GM21786 (cell line): ENCODE measurements around the gene CDK6.

ENCODE experiments used
- ATAC-seq: cut with Tn5 transposase; IDR thresholded peaks from one replicate; pipeline ENCODE4 v1.9.1; 2021; ENCODE audit not compliant: unreplicated experiment

The CDK6 gene

GRCh38 chr7:92794831-92795230 lies 41.5 kb downstream of the CDK6 start:
- ATAC-seq = no peak

- ATAC-seq = no peak
Measured at GRCh38 chr7:92794391-92794790, 42.0 kb downstream of the CDK6 start.

DNA sequence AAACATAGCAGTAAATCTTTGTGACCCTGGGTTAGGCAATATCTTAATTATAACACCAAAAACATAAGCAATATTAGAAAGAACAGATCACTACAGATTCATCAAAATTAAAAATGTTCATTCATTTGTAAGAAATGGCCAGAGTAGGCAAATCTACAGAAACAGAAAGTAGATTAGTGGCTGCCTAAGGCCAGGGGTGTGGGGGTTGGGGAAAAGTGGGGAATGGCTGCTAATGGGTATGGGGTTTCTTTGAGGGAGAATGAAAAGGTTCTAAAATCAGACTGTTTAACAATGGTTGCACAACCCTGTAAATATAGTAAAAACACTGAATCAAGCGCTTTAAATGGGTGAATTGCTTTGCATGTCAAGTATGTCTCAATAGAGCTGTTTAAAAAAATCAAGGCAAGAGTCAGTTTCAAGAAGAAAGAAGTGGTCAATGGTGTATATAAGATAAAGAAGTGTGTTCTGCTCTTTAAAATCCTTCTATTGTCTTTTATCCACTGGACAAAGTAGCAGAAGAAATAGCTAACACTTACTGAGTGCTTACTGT lies 42.6 kb downstream of the CDK6 start:
- no peak for ATAC-seq

GRCh38 chr7:92790992-92791391 lies 45.4 kb downstream of the CDK6 start:
- ATAC-seq = no peak

DNA sequence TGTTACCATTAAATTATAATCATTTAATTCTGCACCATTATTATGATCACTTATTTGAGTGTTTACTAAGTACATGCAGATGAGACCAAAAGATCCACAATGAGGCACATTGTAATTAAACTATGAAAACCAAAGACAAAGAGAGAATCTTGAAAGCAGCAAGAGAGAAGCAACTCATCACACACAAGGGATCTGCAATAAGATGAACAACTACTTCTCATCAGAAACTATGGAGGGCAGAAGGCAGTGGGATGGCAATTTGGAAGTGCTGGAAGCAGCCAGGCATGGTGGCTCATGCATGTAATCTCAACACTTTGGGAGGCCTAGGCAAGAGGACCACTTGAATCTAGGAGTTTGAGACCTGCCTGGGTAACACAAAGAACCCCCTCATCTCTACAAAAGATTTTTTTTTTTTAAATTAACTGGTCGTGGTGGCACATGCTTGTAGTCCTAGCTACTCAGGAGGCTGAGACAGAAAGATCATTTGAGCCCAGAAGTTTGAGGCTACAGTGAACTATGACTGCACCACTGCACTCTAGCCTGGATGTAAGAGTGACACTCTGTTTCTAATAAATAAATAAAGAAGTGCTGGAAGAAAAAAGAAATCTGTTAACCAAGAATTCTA lies 47.7 kb downstream of the CDK6 start:
- no peak for ATAC-seq

GRCh38 chr7:92785923-92786322 lies 50.5 kb downstream of the CDK6 start:
- no peak for ATAC-seq

- no peak for ATAC-seq
Measured at GRCh38 chr7:92784935-92785334, 51.4 kb downstream of the CDK6 start.

DNA sequence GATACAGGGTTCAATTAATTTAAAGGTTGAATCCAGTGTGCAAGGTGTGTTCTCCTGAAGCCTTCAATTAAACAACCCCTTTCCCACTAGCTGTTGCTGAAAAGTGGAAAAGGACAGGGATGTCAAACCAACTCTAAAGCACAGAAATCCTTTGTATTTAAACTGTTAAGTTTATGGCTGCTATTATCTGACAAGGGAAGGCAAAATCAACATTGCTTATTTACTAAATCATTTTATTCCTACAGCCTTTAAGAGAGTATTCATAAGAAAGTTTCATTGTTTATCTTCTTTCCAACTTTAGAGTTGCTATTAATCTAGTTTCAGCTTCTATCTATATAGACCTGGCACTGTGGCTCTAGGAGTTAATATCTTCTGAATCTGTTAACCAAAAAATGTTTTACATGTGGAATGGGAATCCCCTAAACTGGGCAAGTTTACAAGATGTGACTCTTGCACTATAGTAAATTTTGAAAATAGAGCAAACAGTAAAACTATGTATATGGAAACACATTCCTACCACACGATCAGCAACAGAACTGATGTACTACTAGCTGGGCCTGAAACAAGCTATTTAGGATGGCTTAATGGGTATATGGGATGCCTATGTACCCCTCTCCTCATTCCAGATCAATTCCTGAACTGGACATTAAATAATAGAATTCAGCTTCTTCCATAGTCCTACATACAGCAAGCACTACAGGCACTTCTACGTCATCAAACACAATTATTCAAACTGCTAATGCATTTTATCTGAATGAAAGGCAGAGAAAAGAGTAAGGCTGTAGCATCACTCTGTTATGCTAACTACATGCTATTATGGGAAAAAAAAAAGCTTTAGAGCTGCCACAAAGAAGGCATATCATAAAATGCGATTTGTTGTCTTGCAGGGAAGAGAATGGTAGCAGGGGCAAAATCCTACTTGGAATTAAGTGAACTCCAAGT lies 52.8 kb downstream of the CDK6 start:
- no peak for ATAC-seq

- ATAC-seq = no peak
Measured at GRCh38 chr7:92782855-92783254, 53.5 kb downstream of the CDK6 start.

DNA sequence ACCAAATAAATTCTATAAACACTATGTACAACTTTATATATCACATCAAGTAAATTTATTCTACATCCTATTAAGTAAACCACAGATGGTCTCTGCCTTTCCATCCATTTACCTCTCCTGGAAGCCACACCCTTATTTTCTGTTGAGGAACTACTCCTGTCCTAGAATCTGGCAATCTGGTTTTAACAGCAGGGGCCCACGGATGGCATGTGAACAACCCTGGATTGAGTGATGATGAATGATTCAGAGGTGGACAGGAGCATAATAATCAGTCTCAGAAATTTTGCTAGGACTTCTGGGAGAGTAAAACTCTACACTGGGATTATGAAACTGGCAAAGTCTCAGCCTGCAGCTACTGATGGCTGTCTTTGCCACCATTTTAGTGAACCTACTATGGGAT lies 54.1 kb downstream of the CDK6 start:
- no peak for ATAC-seq

DNA sequence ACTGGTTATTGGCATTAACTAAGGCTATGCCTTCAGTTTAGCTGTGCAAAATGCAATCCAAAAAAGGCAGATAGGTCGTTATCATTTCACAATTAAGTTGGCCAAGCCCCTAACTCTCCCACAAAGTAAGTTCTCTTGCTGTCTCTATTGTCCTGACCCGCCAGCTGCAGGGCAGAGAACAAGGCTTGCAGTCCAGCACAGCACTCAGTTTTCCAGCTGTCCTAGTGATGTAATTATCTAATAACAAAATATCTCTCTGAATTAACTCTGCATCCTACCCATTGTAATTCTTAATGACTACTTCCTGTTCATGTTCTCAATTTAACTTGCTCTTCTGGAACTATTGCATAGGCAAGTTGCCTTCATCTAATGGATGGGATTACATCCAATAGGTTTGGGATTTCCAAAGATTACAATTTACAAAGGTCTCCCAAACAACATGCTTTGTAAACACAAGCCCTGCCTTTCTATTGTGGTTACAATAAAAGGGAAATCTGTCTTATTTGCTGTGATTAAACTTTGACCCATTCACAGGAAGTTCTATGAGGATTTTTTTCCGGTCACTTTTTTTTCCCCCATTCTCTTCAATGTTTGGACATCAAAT lies 55.2 kb downstream of the CDK6 start:
- no peak for ATAC-seq

DNA sequence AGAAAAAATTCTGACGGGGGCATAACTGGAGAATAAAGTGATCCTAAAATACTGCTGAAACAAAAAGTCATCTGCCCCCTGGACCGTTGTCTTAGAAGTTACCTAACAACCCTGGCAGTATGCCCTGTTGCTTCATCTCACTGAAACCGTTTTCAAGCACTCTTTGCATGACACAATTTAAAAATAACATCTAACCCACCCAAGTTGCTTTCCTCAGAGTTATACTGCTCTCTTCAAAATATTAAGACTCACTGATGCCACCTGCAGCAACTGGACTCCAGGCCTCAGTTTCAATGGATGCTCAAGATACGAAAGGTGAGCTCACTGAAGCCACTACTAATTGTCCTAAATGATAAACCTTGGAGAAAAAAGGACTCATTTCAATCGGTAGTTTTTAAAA lies 57.4 kb downstream of the CDK6 start:
- ATAC-seq = no peak

- no peak for ATAC-seq
Measured at GRCh38 chr7:92777993-92778392, 58.4 kb downstream of the CDK6 start.

GRCh38 chr7:92773808-92774207 lies 62.6 kb downstream of the CDK6 start:
- ATAC-seq = no peak

DNA sequence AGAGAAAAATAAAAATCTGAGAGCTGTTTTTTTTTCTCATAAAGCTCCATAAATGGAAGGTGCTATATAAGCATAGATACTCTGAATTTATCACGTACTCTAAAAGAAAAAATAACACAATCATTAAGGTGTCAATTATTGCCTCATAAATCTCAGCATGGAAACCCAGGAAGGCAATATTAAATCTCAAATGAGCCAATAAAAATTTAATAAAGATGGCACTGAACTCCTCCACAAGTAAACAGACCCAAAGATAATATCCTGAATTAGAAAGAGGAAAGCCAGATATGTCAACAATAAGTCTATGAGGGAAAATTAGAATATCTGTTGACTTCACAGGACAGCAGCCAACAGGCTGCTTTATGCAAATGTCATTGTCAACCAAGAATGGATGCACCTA lies 66.5 kb downstream of the CDK6 start:
- no peak for ATAC-seq

- peak; percentile 19 for ATAC-seq
Measured at GRCh38 chr7:92769394-92769699, 67.0 kb downstream of the CDK6 start.

DNA sequence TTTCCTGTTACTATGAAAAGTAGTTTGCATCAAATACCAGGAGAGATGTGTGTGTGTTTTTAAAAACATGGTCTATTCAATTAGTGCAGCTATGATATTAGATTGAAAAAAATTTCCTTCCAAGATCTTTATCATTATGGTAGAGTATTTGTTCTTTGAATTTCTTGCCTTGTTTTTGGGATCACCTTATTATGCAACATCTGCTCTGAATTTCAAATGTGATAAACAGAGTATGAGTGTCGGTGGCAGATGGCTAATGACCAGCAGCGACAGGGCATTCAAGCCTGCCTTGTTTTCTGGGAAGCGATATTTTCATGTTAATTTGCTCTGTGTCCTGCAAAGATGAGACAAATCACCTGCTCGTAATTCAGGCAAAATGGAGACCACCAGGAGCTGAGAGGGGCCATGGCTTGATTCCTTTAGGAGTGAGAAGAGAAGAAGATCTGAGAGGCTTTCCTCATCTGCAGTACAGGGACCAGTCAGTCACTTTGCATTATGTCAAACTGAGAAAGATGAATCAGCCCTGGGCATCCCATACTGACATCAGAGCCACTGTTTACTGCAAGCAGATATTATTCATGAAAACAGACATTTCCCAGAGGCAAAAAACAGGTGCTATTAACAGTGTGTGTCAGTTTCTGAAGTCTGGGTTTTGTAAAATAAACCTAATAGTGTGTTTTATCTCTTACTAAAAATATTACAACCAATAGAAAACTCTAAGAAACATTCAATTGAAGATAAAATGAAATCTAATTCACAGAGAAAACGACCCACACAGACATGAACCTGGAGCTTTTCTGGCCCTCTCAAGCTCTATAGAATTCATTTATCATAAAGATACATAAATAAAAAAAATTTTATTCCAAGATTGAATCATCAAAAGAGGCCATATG lies 67.6 kb downstream of the CDK6 start:
- peak; percentile 93 for ATAC-seq

GRCh38 chr7:92767437-92767836 lies 68.9 kb downstream of the CDK6 start:
- ATAC-seq = no peak

GRCh38 chr7:92766461-92767003 lies 69.8 kb downstream of the CDK6 start:
- ATAC-seq = no peak

DNA sequence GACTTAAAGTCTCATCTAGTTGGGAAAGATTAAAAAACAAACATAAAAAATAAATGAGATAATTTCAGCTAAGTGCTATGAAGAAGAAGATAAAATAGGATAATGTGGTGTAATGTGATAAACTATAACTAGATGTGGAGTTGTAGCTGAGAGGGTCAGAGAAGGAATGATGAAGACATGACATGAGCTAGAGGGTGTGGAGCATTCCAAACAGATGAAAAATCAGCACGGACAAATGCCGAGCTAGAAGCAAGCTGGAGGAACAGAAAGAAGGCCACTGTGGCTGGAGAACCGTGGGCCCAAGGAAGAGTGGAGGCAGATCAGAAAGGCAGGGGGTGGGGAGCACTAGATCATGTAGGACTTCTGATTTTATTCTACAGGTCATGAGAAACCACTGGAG lies 70.6 kb downstream of the CDK6 start:
- ATAC-seq = no peak
